ENCODE results near the gene ZMYND8.

DNA sequence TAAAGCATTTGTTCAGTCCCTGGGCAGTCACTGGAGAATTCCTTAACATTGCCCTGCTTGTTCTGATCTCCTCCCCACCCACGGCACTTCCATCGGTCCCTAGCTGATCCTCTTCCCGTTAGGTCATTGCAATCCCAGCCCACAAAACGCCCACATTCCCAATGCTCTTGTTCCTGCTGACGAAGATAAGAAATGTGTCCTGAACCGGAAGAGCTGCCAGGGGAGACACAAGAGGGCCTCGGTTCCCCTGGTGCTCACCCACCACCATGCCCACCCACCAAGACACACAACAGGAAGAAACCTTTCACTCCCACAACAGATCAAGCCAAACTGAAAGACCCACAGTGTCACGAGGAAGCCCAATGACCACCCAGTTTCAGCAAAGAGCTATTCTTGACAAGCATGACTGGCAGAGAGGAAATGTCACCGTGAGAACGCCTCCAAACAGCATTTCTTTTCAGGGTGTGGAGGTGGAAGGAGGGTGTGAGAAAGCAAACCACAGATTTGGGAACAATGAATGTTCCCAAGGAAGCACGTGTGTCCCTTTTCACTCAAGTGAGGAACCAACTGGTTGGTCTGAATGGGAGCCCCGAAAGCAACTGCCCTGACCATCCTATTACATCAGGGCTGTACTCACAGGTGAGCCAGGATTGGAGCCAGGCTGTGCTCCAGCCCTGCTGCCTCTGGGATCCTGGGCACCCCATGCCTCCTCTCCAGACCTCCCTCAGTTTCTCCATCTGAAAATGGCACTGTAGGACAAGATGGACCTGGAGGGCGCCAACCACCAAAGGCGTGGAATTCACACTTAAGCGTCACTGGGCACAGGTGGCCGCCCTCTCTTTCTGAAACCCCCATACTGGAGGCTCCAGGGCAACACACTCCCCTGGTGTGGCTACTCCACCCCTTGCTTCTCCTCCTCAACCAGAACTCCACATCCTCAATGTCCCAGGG is 97.5 kb downstream of the ZMYND8 start:
- TF ChIP-seq, protein P1, sequence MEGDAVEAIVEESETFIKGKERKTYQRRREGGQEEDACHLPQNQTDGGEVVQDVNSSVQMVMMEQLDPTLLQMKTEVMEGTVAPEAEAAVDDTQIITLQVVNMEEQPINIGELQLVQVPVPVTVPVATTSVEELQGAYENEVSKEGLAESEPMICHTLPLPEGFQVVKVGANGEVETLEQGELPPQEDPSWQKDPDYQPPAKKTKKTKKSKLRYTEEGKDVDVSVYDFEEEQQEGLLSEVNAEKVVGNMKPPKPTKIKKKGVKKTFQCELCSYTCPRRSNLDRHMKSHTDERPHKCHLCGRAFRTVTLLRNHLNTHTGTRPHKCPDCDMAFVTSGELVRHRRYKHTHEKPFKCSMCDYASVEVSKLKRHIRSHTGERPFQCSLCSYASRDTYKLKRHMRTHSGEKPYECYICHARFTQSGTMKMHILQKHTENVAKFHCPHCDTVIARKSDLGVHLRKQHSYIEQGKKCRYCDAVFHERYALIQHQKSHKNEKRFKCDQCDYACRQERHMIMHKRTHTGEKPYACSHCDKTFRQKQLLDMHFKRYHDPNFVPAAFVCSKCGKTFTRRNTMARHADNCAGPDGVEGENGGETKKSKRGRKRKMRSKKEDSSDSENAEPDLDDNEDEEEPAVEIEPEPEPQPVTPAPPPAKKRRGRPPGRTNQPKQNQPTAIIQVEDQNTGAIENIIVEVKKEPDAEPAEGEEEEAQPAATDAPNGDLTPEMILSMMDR (IDR thresholded peaks at IDR 0.05) = no peak
- TF ChIP-seq POLR2AphosphoS5 (IDR thresholded peaks at IDR 0.05) (no peak), EP300 (IDR thresholded peaks at IDR 0.05) (no peak), POLR2A (IDR thresholded peaks at IDR 0.05; ENCODE audit: low read depth) (no peak)
